ENCODE measurements around the gene ATOH8. TPM values are rescaled to one million over a fixed set of nuclear protein-coding genes. Genes with fewer than 3 reads are reported as not detected.

The ATOH8 gene
- total RNA-seq, 2 donors from 2014 or later: 78.4 to 207 TPM

DNA sequence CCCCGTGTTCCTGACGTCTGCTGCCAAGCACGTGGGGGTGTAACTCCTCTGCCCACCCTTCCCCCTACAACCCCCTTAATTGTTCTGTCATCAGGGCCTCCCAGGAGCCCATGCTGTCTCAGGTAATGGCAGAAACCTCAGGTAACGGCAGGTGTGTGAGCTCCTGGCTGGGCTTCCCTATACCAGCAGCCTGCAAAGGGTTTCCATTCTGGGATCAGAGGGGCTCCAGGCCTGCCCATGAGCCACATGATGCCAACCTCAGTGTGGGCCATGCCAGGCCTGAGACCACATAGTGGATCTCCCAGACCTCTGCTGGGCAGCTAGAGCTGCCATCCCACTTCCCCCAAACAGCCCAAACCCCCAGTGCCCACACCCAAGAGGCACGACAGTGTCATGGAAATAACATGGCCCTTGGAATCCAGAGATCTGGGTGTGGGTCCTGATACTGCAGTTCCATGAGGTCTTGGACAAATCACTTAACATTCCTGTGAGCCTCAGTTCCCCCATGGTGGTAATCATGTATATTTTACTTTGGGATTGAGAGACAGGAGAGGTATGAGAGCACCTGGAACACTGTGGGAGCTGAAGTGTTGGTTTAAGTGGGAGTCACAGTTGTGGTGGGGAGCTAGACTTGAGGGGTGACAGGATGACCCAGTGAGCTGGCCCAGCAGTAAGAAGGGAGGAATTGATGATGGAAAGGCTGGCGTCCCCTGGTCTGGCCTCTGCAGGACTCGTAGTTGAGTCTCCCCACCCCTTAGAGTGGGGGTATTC is 59.6 kb downstream of the ATOH8 start:
- TF ChIP-seq, protein P1, sequence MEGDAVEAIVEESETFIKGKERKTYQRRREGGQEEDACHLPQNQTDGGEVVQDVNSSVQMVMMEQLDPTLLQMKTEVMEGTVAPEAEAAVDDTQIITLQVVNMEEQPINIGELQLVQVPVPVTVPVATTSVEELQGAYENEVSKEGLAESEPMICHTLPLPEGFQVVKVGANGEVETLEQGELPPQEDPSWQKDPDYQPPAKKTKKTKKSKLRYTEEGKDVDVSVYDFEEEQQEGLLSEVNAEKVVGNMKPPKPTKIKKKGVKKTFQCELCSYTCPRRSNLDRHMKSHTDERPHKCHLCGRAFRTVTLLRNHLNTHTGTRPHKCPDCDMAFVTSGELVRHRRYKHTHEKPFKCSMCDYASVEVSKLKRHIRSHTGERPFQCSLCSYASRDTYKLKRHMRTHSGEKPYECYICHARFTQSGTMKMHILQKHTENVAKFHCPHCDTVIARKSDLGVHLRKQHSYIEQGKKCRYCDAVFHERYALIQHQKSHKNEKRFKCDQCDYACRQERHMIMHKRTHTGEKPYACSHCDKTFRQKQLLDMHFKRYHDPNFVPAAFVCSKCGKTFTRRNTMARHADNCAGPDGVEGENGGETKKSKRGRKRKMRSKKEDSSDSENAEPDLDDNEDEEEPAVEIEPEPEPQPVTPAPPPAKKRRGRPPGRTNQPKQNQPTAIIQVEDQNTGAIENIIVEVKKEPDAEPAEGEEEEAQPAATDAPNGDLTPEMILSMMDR (IDR thresholded peaks at IDR 0.05): no peak
- Histone ChIP-seq H3K27me3 (replicated peaks; ENCODE audit: insufficient read depth) (no peaks in the 10 kb centered on the region), H3K27ac (no peak overlapping the region), H3K9me3 (no peaks in the 10 kb centered on the region), H3K4me1 (ENCODE audit: control insufficient read depth in 1 of 2, low read depth in 2 of 2) (peaks cover 8 to 51% of the 10 kb centered on the region in 2 donors), H3K4me3 (no peak overlapping the region), H3K36me3 (no peaks in the 10 kb centered on the region)
- DNase-seq (ENCODE audit: low spot score) (no peak), ATAC-seq (ENCODE audit: insufficient number of reproducible peaks, low FRiP score, low read depth) (no peak)

DNA sequence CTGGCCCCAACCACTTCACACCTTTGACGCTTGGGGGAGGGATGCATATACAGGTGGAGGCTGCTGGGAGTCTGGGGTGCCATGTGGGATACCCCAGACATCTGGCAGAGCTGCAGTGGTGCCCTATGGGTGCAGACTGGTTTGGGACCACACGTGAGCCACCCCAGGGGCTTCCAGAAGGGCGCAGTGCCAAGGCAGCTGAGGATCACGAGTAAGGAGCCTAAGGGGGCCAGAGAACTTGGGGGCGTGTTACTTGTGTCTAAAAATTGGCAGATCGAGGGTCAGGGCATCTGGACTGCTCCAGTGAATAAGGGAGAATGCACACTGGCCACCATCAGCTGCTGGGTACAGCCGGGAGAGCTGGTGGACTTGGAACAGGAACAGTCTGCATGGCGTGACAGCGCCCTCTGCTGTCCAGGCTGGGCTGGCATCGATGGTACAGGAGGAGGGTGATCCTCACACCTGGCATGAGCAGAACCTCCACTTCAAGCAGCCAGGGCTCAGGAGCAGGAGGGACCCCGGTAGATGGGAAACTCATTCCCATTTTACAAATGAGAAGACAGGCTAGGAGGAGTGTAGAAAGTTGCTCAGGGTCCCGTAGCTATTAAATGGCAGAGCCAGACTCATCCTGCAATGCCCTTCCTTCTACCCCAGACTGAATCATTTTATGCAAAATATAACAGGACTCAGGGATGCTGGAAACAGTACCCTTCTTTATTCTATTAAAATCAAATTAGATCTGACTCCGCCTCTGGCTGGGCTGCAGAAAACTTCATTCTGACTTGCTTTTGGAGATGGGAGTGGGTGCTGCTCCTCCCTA is 60.4 kb downstream of the ATOH8 start:
- H3K36me3 ChIP-seq: no peaks in the 10 kb centered on the region
- peak; percentile 77 for DNase-seq (ENCODE audit: low spot score)
- no peak overlapping the region for H3K4me3 ChIP-seq
- H3K4me1 ChIP-seq (ENCODE audit: control insufficient read depth in 1 of 2, low read depth in 2 of 2): peaks cover 8 to 51% of the 10 kb centered on the region in 2 donors
- H3K27me3 ChIP-seq (replicated peaks; ENCODE audit: insufficient read depth): no peaks in the 10 kb centered on the region
- peak; percentile 47 for ATAC-seq (ENCODE audit: insufficient number of reproducible peaks, low FRiP score, low read depth)
- no peak overlapping the region for H3K27ac ChIP-seq
- no peaks in the 10 kb centered on the region for H3K9me3 ChIP-seq
- TF ChIP-seq, protein P1 (IDR thresholded peaks at IDR 0.05): peak; percentile 97

DNA sequence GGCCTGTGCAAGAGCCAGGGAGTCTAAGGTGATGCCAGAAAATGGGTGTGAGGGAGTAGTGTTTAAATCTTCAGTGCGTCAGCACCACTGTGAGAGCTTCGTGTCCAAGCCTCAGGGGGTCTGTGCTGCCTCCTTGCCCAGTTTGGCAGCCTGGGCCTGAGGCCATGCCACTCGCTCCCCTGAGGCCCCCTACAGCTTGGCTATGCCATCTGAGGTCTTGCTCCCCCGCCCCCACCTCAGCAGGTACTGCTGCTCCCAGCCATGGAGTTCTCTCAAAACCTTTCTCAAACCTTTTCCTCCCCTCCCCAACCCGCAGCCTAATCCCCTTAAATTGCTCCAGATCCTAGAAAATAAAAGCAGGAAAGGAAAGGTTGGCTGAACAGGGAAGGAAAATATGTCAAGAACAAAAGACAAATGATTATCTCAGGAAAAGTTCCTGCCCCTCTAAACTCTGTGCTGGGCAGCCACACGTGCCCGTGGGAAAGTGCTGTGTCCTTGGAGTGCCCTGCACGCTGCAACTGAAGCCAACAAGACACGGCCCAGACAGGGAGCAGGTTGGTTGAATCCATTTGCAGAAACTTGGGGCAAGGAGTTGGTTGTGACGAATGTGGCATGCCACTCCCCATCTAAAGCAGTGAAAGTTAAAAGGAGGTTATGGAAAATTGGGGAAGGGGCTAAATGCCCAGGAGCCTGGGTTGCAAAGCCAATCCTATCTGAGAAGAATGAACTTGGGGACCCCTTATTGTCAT is 61.2 kb downstream of the ATOH8 start:
- no peak for ATAC-seq (ENCODE audit: insufficient number of reproducible peaks, low FRiP score, low read depth)

DNA sequence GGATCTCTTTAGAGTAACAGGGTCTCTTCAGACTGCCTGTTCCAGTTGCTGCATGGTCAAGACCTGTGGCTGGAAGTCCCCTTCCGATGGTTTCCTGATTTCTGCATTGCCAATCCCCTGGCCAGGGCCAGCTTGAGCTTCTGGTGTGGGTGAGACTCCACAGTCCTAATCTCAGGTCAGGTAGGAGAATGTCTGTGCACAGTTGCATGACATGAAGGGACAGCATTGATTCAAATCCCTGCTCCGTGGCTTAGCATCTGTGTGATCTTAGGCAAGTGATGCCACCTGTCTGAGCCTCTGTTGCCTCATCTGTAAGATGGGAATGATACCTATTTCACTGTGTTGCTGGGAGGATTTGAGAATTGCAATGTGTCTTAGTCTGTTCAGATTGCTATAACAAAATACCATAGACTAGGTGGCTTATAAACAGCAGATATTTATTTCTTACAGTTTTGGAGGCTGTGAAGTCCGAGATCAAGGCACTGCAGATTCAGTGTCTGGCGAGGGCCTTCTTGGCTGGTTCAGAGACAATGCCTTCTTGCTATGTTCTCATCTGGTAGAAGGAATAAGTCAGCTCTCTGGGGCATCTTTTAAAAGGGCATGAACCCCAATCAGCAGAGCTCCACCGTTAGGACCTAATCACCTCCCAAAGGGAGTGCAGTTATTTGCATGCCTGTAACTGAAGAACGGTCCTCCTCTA is 66.2 kb downstream of the ATOH8 start:
- no peak for DNase-seq (ENCODE audit: low spot score)

More for the DNA sequence above, 61.2 kb downstream of the ATOH8 start:
- no peak for DNase-seq (ENCODE audit: low spot score)
- no peaks in the 10 kb centered on the region for H3K27me3 ChIP-seq (replicated peaks; ENCODE audit: insufficient read depth)
- TF ChIP-seq, protein P1 (IDR thresholded peaks at IDR 0.05): no peak
- peak overlapping the region in 1 of 2 donors; percentile 10 for H3K27ac ChIP-seq
- no peaks in the 10 kb centered on the region for H3K36me3 ChIP-seq
- no peaks in the 10 kb centered on the region for H3K9me3 ChIP-seq
- H3K4me3 ChIP-seq: no peak overlapping the region
- H3K4me1 ChIP-seq (ENCODE audit: control insufficient read depth in 1 of 2, low read depth in 2 of 2): peaks cover 8 to 51% of the 10 kb centered on the region in 2 donors

More for the DNA sequence above, 66.2 kb downstream of the ATOH8 start:
- no peak overlapping the region for H3K27ac ChIP-seq
- H3K9me3 ChIP-seq: no peaks in the 10 kb centered on the region
- no peak overlapping the region for H3K4me3 ChIP-seq
- TF ChIP-seq, protein P1 (IDR thresholded peaks at IDR 0.05): no peak
- no peaks in the 10 kb centered on the region for H3K36me3 ChIP-seq
- no peak for ATAC-seq (ENCODE audit: insufficient number of reproducible peaks, low FRiP score, low read depth)
- H3K27me3 ChIP-seq (replicated peaks; ENCODE audit: insufficient read depth): no peaks in the 10 kb centered on the region
- peaks cover 0 to 4% of the 10 kb centered on the region in 2 donors for H3K4me1 ChIP-seq (ENCODE audit: control insufficient read depth in 1 of 2, low read depth in 2 of 2)
